Endodermal cell (in vitro differentiated cells): Measurements from ENCODE around the gene FBXL7. TPM values are rescaled to one million over a fixed set of nuclear protein-coding genes. Genes with fewer than 3 reads are reported as not detected.

Source experiments
- DNase-seq: peaks from one replicate; pipeline ENCODE4 v3.0.0-alpha.2; 2017
- H3K27ac ChIP-seq: 2 replicates; pipeline ENCODE4 v1.5.1; 2013; ENCODE audit warnings: mild to moderate bottlenecking, low read depth, low read length, moderate library complexity
- H3K27me3 ChIP-seq: 2 replicates; pipeline ENCODE4 v1.6.1; 2013; ENCODE audit warnings: mild to moderate bottlenecking, low read length, moderate library complexity; ENCODE audit not compliant: insufficient read depth, control insufficient read depth, poor library complexity, severe bottlenecking
- H3K36me3 ChIP-seq: 2 replicates; pipeline ENCODE4 v1.7.0; 2013; ENCODE audit warnings: mild to moderate bottlenecking, low read length, moderate library complexity; ENCODE audit not compliant: control insufficient read depth, insufficient read depth
- H3K4me1 ChIP-seq: one replicate; pipeline ENCODE4 v1.7.0; 2013; ENCODE audit warnings: low read length; ENCODE audit not compliant: control insufficient read depth, insufficient read depth
- H3K4me3 ChIP-seq: 2 replicates; pipeline ENCODE4 v1.5.1; 2013; ENCODE audit warnings: mild to moderate bottlenecking, low read length, moderate library complexity
- H3K9ac ChIP-seq: 2 replicates; pipeline ENCODE4 v1.6.1; 2013; ENCODE audit warnings: mild to moderate bottlenecking, low read length, moderate library complexity; ENCODE audit not compliant: poor library complexity, severe bottlenecking; ENCODE audit errors: extremely low read depth
- H3K9me3 ChIP-seq: 2 replicates; pipeline ENCODE4 v1.6.1; 2013; ENCODE audit warnings: mild to moderate bottlenecking, low read length, moderate library complexity; ENCODE audit not compliant: control insufficient read depth
- H3K27ac Mint-ChIP-seq: 2 replicates; pipeline ENCODE4 v1.8.0; 2020; ENCODE audit warnings: mixed read lengths
- H3K27me3 Mint-ChIP-seq: 2 replicates; pipeline ENCODE4 v1.8.0; 2021; ENCODE audit warnings: mild to moderate bottlenecking, mixed read lengths; ENCODE audit not compliant: insufficient read depth
- H3K36me3 Mint-ChIP-seq: 2 replicates; pipeline ENCODE4 v1.8.0; 2020; ENCODE audit warnings: low read depth, mixed read lengths
- H3K4me1 Mint-ChIP-seq: 2 replicates; pipeline ENCODE4 v1.8.0; 2020; ENCODE audit warnings: mixed read lengths
- H3K4me3 Mint-ChIP-seq: 2 replicates; pipeline ENCODE4 v1.8.0; 2020; ENCODE audit warnings: mild to moderate bottlenecking, moderate library complexity, mixed read lengths
- H3K9me3 Mint-ChIP-seq: 2 replicates; pipeline ENCODE4 v1.8.0; 2020; ENCODE audit warnings: mild to moderate bottlenecking, mixed read lengths
- WGBS, 2 experiments: methylation state at CpG; one replicate each; pipeline versions ENCODE4 v1.1.5 to v1.1.7; 2013; ENCODE audit warnings: missing lambda C conversion rate in 2 of 2, mixed read lengths in 1 of 2; ENCODE audit not compliant: insufficient coverage in 1 of 2, insufficient read length in 1 of 2; 5-methylcytosine and 5-hydroxymethylcytosine counted together
- total RNA-seq, 2 donors: library from RNA; stranded (reverse); fragmentation: NEBNext Ultra II Directional in 1 of 2; extraction: Animal tissue kit (Norgen Biotek cat#: 25700) in 1 of 2; gene quantifications; 2 replicates in 1 of 2; 3 replicates in 1 of 2; pipeline ENCODE4 v1.2.1, GENCODE V29; 2021
- TF ChIP-seq, protein P1 (sequence below): fragments of 200-600 bp; sonication (generic); conservative IDR thresholded peaks from 2 replicates; pipeline ENCODE4 v1.5.0; 2021; ENCODE audit warnings: antibody characterized with exemption, mild to moderate bottlenecking

Gene FBXL7
- total RNA-seq, 2 donors from 2014 or later, result 12.9 to 13.2 TPM

DNA sequence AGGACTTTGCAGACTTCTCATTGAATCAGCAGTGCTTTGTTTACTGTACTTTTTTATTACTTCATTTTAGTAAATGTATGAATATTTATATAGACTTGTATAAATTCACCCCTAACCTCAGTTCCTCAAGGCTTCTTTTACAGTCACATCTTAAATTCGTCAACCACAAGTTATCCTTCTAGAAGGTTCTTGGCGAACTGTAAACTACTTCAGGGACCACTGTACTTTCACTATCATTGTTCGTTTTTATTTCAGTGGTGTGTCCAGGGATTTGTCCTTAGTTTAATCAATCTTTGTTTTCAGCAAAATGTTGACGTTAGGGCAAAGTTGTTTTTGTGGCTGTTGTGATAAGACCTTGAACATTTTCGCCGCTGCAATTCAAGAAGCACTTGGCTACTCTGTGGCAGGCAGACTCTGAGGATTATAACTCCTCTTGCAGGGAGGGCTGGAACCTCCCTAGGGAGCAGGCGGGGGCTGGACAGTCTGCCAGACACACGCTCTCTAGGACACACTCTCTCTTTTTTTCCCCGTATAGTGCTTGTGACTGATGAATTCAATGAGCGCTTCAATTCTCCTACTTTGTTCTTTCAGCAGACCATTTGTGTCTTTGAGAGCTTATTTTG, 252.8 kb downstream of the FBXL7 start:
- H3K27me3 Mint-ChIP-seq, result no peaks in the 10 kb centered on the region
- TF ChIP-seq, protein P1, sequence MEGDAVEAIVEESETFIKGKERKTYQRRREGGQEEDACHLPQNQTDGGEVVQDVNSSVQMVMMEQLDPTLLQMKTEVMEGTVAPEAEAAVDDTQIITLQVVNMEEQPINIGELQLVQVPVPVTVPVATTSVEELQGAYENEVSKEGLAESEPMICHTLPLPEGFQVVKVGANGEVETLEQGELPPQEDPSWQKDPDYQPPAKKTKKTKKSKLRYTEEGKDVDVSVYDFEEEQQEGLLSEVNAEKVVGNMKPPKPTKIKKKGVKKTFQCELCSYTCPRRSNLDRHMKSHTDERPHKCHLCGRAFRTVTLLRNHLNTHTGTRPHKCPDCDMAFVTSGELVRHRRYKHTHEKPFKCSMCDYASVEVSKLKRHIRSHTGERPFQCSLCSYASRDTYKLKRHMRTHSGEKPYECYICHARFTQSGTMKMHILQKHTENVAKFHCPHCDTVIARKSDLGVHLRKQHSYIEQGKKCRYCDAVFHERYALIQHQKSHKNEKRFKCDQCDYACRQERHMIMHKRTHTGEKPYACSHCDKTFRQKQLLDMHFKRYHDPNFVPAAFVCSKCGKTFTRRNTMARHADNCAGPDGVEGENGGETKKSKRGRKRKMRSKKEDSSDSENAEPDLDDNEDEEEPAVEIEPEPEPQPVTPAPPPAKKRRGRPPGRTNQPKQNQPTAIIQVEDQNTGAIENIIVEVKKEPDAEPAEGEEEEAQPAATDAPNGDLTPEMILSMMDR, result no peak
- H3K27me3 ChIP-seq, result no peaks in the 10 kb centered on the region
- no peak overlapping the region for H3K4me3 ChIP-seq
- no peaks in the 10 kb centered on the region for H3K4me1 ChIP-seq
- no peak overlapping the region for H3K4me3 Mint-ChIP-seq
- no peaks in the 10 kb centered on the region for H3K36me3 Mint-ChIP-seq
- H3K9me3 Mint-ChIP-seq, result peaks cover 2% of the 10 kb centered on the region
- H3K9me3 ChIP-seq, result no peaks in the 10 kb centered on the region
- no peak overlapping the region for H3K27ac ChIP-seq
- no peak for DNase-seq
- no peaks in the 10 kb centered on the region for H3K36me3 ChIP-seq
- WGBS, 2 experiments, result 89 to 100% methylated on average over 1 to 10 of the region's 10 CpGs
- H3K27ac Mint-ChIP-seq, result no peak overlapping the region
- peaks cover 10% of the 10 kb centered on the region for H3K4me1 Mint-ChIP-seq
- no peak overlapping the region for H3K9ac ChIP-seq

DNA sequence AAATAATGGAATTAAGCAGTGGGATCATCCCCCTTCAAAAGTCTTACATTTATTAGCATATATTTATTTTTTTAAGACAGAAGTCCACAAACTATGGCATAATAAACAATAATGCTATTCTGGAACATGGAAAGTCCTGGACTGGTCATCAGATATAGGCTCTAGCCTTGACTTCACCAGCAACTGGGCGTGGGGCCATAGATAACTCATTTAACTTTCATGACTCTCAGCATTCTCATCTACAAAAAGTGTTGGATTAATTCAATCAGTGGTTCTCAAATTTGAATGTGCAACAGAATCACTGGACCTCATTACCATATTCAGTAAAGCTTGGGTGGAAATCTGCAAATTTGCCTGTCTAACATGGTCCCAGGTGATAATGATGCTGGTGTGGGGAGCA, 253.8 kb downstream of the FBXL7 start:
- Mint-ChIP-seq H3K27me3 (no peaks in the 10 kb centered on the region), H3K4me3 (no peak overlapping the region), H3K9me3 (peaks cover 2% of the 10 kb centered on the region), H3K36me3 (no peaks in the 10 kb centered on the region), H3K4me1 (peaks cover 9% of the 10 kb centered on the region), H3K27ac (no peak overlapping the region)
- Histone ChIP-seq H3K9me3 (no peaks in the 10 kb centered on the region), H3K27me3 (no peaks in the 10 kb centered on the region), H3K9ac (no peak overlapping the region), H3K4me1 (no peaks in the 10 kb centered on the region), H3K36me3 (no peaks in the 10 kb centered on the region), H3K4me3 (no peak overlapping the region), H3K27ac (no peak overlapping the region)
- WGBS, 2 experiments, result 92% methylated on average over 1 of the region's 1 CpG; no CpG with 5 or more reads in 1 of the 2 experiments
- DNase-seq, result no peak
- TF ChIP-seq, protein P1, result no peak

DNA sequence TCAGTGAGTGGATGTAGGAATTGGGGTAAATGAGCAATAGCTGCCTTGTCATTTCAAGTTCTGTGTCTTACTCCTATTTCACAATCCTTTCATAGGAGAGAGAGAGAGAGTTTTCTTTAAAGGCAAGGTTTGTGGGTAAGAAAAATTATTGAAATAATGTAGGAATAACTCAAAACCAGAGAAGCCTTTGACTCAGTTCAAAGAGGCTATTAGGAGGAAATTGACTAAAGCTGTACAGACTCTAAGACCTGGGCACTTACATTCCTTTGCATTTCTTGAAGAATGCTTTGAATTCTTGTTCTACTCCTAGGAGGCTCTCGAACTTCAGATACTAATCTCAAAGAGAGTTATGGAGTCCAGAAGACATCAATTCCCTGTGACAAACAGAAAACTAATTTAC, 257.1 kb downstream of the FBXL7 start:
- no peaks in the 10 kb centered on the region for H3K27me3 ChIP-seq
- no peaks in the 10 kb centered on the region for H3K27me3 Mint-ChIP-seq
- no peak overlapping the region for H3K9ac ChIP-seq
- H3K36me3 Mint-ChIP-seq, result no peaks in the 10 kb centered on the region
- WGBS, 2 experiments, result 44 to 93% methylated on average over 1 of the region's 1 CpG
- H3K36me3 ChIP-seq, result no peaks in the 10 kb centered on the region
- no peak overlapping the region for H3K4me3 Mint-ChIP-seq
- no peak for DNase-seq
- no peaks in the 10 kb centered on the region for H3K4me1 ChIP-seq
- peaks cover 2% of the 10 kb centered on the region for H3K9me3 Mint-ChIP-seq
- H3K27ac ChIP-seq, result no peak overlapping the region
- no peaks in the 10 kb centered on the region for H3K9me3 ChIP-seq
- H3K27ac Mint-ChIP-seq, result no peak overlapping the region
- TF ChIP-seq, protein P1, result no peak
- H3K4me1 Mint-ChIP-seq, result peaks cover 4% of the 10 kb centered on the region
- no peak overlapping the region for H3K4me3 ChIP-seq
